NT2/D1 (cell line): ENCODE results near the gene GALNT18.
"Not testable (repeated sequence)": the region's sequence is repeated elsewhere in the genome, so short reads cannot be mapped to it uniquely, and the experiment has no call there.

ENCODE experiments used
- DNase-seq: peaks from one replicate; pipeline ENCODE4 v3.0.0-alpha.2; 2011; ENCODE audit warnings: low read depth, low spot score
- H3K27me3 ChIP-seq: 2 replicates; pipeline ENCODE4 v1.6.0; 2011; ENCODE audit warnings: mild to moderate bottlenecking; ENCODE audit not compliant: insufficient read length, insufficient read depth
- H3K36me3 ChIP-seq: 2 replicates; pipeline ENCODE4 v1.6.1; 2011; ENCODE audit warnings: mild to moderate bottlenecking, low read length, mixed read lengths; ENCODE audit not compliant: insufficient read depth, insufficient read length
- H3K4me1 ChIP-seq: 2 replicates; pipeline ENCODE4 v1.5.1; 2011; ENCODE audit not compliant: insufficient read depth, insufficient read length
- H3K4me3 ChIP-seq: 2 replicates; pipeline ENCODE4 v1.5.1; 2011; ENCODE audit warnings: low read depth; ENCODE audit not compliant: insufficient read length
- H3K9ac ChIP-seq: 2 replicates; pipeline ENCODE4 v1.6.0; 2011; ENCODE audit warnings: low read depth; ENCODE audit not compliant: insufficient read length
- H3K9me3 ChIP-seq: 2 replicates; pipeline ENCODE4 v1.5.1; 2011; ENCODE audit warnings: mild to moderate bottlenecking, low read length; ENCODE audit not compliant: insufficient read depth
- SUZ12 ChIP-seq: IDR thresholded peaks from 2 replicates; pipeline ENCODE4 v1.6.1; 2011; ENCODE audit not compliant: insufficient read length, insufficient read depth; ENCODE audit errors: extremely low read depth
- YY1 ChIP-seq: IDR thresholded peaks from 2 replicates; pipeline ENCODE4 v1.6.1; 2011; ENCODE audit not compliant: insufficient read length, insufficient read depth
- ZNF274 ChIP-seq: IDR thresholded peaks from 2 replicates; pipeline ENCODE4 v1.6.1; 2011; ENCODE audit warnings: mild to moderate bottlenecking, low read depth, low read length

The GALNT18 gene

GRCh38 chr11:11450744-11451362, 171.0 kb downstream of the GALNT18 start:
- H3K4me1 ChIP-seq = peaks cover 3% of the 10 kb centered on the region
- no peak overlapping the region for H3K9ac ChIP-seq
- H3K27me3 ChIP-seq = no peaks in the 10 kb centered on the region
- no peaks in the 10 kb centered on the region for H3K36me3 ChIP-seq
- TF ChIP-seq ZNF274 (no peak), SUZ12 (no peak), YY1 (no peak)
- H3K9me3 ChIP-seq = no peaks in the 10 kb centered on the region
- DNase-seq = no peak
- H3K4me3 ChIP-seq = no peak overlapping the region

GRCh38 chr11:11449327-11449726, 172.5 kb downstream of the GALNT18 start:
- H3K36me3 ChIP-seq = no peaks in the 10 kb centered on the region
- H3K9ac ChIP-seq = no peak overlapping the region
- no peaks in the 10 kb centered on the region for H3K27me3 ChIP-seq
- H3K4me1 ChIP-seq = peaks cover 3% of the 10 kb centered on the region
- no peak for DNase-seq
- no peak overlapping the region for H3K4me3 ChIP-seq
- TF ChIP-seq ZNF274 = no peak
- no peak for TF ChIP-seq SUZ12
- TF ChIP-seq YY1 = no peak
- no peaks in the 10 kb centered on the region for H3K9me3 ChIP-seq

- DNase-seq = no peak
- Histone ChIP-seq H3K4me1 (peaks cover 3% of the 10 kb centered on the region), H3K9ac (no peak overlapping the region), H3K27me3 (no peaks in the 10 kb centered on the region), H3K9me3 (no peaks in the 10 kb centered on the region), H3K36me3 (no peaks in the 10 kb centered on the region), H3K4me3 (no peak overlapping the region)
- TF ChIP-seq SUZ12 (no peak), YY1 (no peak), ZNF274 (no peak)
These were observed 173.2 kb downstream of the GALNT18 start for GRCh38 chr11:11448626-11449025.

- H3K9ac ChIP-seq, H3K27me3 ChIP-seq, H3K36me3 ChIP-seq, H3K4me3 ChIP-seq, H3K4me1 ChIP-seq, H3K9me3 ChIP-seq, DNase-seq: not testable (repeated sequence)
These were observed 174.2 kb downstream of the GALNT18 start for GRCh38 chr11:11447601-11448000.

GRCh38 chr11:11446967-11447366, 174.8 kb downstream of the GALNT18 start:
- H3K4me1 ChIP-seq = peaks cover 3% of the 10 kb centered on the region
- no peak overlapping the region for H3K4me3 ChIP-seq
- no peak for DNase-seq
- H3K9ac ChIP-seq = no peak overlapping the region
- H3K27me3 ChIP-seq = no peaks in the 10 kb centered on the region
- TF ChIP-seq SUZ12 (no peak), ZNF274 (no peak), YY1 (no peak)
- no peaks in the 10 kb centered on the region for H3K36me3 ChIP-seq
- no peaks in the 10 kb centered on the region for H3K9me3 ChIP-seq

GRCh38 chr11:11446564-11446963, 175.2 kb downstream of the GALNT18 start:
- H3K9ac ChIP-seq = no peak overlapping the region
- no peaks in the 10 kb centered on the region for H3K36me3 ChIP-seq
- TF ChIP-seq SUZ12 = no peak
- no peak for TF ChIP-seq YY1
- no peak for TF ChIP-seq ZNF274
- H3K9me3 ChIP-seq = no peaks in the 10 kb centered on the region
- peaks cover 3% of the 10 kb centered on the region for H3K4me1 ChIP-seq
- no peak for DNase-seq
- H3K27me3 ChIP-seq = no peaks in the 10 kb centered on the region
- no peak overlapping the region for H3K4me3 ChIP-seq

- Histone ChIP-seq H3K9me3 (no peaks in the 10 kb centered on the region), H3K4me3 (no peak overlapping the region), H3K4me1 (peaks cover 3% of the 10 kb centered on the region), H3K36me3 (no peaks in the 10 kb centered on the region), H3K27me3 (no peaks in the 10 kb centered on the region), H3K9ac (no peak overlapping the region)
- no peak for TF ChIP-seq YY1
- TF ChIP-seq ZNF274 = no peak
- no peak for TF ChIP-seq SUZ12
- DNase-seq = no peak
These were observed 176.2 kb downstream of the GALNT18 start for GRCh38 chr11:11445441-11446185.
